OCI-LY7 (cell line): ENCODE data around the gene OSM. TPM values are rescaled to one million over a fixed set of nuclear protein-coding genes. Genes with fewer than 3 reads are reported as not detected.
A peak's percentile ranks its signal among the peaks of the same experiment; 100 is the strongest.

Experiments
- BruUV-seq: library from RNA; stranded (reverse); fragments of 400-500 nt; replicated peaks from 2 replicates; lab custom pipeline; 2021; lab: Mats Ljungman, UMichigan
- CTCF ChIA-PET: fragments of 300-600 bp; sonication (Branson Sonifier 250); formaldehyde crosslinking; loops from one replicate; lab custom pipeline; 2022; ENCODE audit warnings: antibody characterized with exemption; ENCODE audit not compliant: unreplicated experiment; lab: Charles Lee
- POLR2A ChIA-PET: fragments of 300-600 bp; sonication (Branson Sonifier 250); formaldehyde crosslinking; loops from one replicate; lab custom pipeline; 2022; ENCODE audit warnings: antibody characterized with exemption; lab: Charles Lee
- DNase-seq: peaks from one replicate; pipeline ENCODE4 v3.0.0-alpha.2; 2015; ENCODE audit warnings: low spot score
- H2AFZ ChIP-seq: fragments of 200-600 bp; sonication (generic), shearing (Covaris generic); 2 replicates; pipeline ENCODE4 v1.6.1; 2014; ENCODE audit warnings: mild to moderate bottlenecking, antibody characterized with exemption, low read length, moderate library complexity
- H3K27ac ChIP-seq: fragments of 200-600 bp; sonication (generic); 2 replicates; pipeline ENCODE4 v1.5.1; 2014; ENCODE audit warnings: mixed run types, low read depth, mild to moderate bottlenecking, moderate library complexity, low read length, inconsistent platforms; ENCODE audit not compliant: poor library complexity, severe bottlenecking
- H3K36me3 ChIP-seq: fragments of 200-600 bp; sonication (generic); 2 replicates; pipeline ENCODE4 v1.6.1; 2014; ENCODE audit warnings: mild to moderate bottlenecking, antibody characterized with exemption, low read length, moderate library complexity, mixed read lengths; ENCODE audit not compliant: insufficient read depth
- H3K4me1 ChIP-seq: fragments of 200-600 bp; sonication (generic); 2 replicates; pipeline ENCODE4 v1.5.1; 2014; ENCODE audit warnings: mild to moderate bottlenecking, low read length; ENCODE audit not compliant: insufficient read depth, poor library complexity, severe bottlenecking
- H3K4me2 ChIP-seq: fragments of 200-600 bp; sonication (generic); 2 replicates; pipeline ENCODE4 v1.6.1; 2014; ENCODE audit warnings: mild to moderate bottlenecking, low read length
- H3K4me3 ChIP-seq: fragments of 200-600 bp; sonication (generic); 2 replicates; pipeline ENCODE4 v1.5.1; 2014; ENCODE audit warnings: mild to moderate bottlenecking, low read depth, low read length; ENCODE audit not compliant: poor library complexity, severe bottlenecking
- H3K79me2 ChIP-seq: fragments of 200-600 bp; sonication (generic); 2 replicates; pipeline ENCODE4 v1.6.1; 2016; ENCODE audit warnings: low read depth, mild to moderate bottlenecking, low read length, moderate library complexity, mixed read lengths; ENCODE audit not compliant: insufficient read depth
- H3K9me2 ChIP-seq: fragments of 200-600 bp; sonication (generic); 2 replicates; pipeline ENCODE4 v1.6.1; 2016; ENCODE audit warnings: mild to moderate bottlenecking, low read length, mixed read lengths; ENCODE audit not compliant: insufficient read depth
- H3K9me3 ChIP-seq: fragments of 200-600 bp; sonication (generic); 2 replicates; pipeline ENCODE4 v1.6.1; 2014; ENCODE audit warnings: mild to moderate bottlenecking, mixed run types, low read length, mixed read lengths
- H4K20me1 ChIP-seq: fragments of 200-600 bp; sonication (generic); 2 replicates; pipeline ENCODE4 v1.6.1; 2014; ENCODE audit warnings: mild to moderate bottlenecking, antibody characterized with exemption, low read length, moderate library complexity, mixed read lengths; ENCODE audit not compliant: insufficient read depth
- EZH2phosphoT487 ChIP-seq: fragments of 200-600 bp; sonication (generic); IDR thresholded peaks from 2 replicates; pipeline ENCODE4 v1.6.1; 2018; ENCODE audit warnings: low read depth, borderline replicate concordance, mild to moderate bottlenecking, mixed run types, antibody characterized with exemption, low read length, moderate library complexity, mixed read lengths
- intact Hi-C: fragments of 100-400 bp; cut with micrococcal nuclease; formaldehyde crosslinking; loops from one replicate; pipeline ENCODE4 v1.10.0; 2022; ENCODE audit not compliant: unreplicated experiment
- total RNA-seq, 2 experiments: library from RNA; depleted of rRNA in 1 of 2; stranded (reverse); fragments of >200 nt in 1 of 2; shearing (Covaris generic) in 1 of 2; gene quantifications; 2 replicates each; pipeline ENCODE4 v1.2.3, GENCODE V29; 2014 to 2022
- TF ChIP-seq, protein P1 (sequence below): fragments of 200-600 bp; sonication (generic); conservative IDR thresholded peaks from 2 replicates; pipeline ENCODE4 v1.5.1; 2014; ENCODE audit warnings: mild to moderate bottlenecking, antibody characterized with exemption, low read length, moderate library complexity, mixed read lengths

OSM gene
- total RNA-seq, 2 experiments from 2014 or later = 0.91 TPM; not detected in 1

DNA sequence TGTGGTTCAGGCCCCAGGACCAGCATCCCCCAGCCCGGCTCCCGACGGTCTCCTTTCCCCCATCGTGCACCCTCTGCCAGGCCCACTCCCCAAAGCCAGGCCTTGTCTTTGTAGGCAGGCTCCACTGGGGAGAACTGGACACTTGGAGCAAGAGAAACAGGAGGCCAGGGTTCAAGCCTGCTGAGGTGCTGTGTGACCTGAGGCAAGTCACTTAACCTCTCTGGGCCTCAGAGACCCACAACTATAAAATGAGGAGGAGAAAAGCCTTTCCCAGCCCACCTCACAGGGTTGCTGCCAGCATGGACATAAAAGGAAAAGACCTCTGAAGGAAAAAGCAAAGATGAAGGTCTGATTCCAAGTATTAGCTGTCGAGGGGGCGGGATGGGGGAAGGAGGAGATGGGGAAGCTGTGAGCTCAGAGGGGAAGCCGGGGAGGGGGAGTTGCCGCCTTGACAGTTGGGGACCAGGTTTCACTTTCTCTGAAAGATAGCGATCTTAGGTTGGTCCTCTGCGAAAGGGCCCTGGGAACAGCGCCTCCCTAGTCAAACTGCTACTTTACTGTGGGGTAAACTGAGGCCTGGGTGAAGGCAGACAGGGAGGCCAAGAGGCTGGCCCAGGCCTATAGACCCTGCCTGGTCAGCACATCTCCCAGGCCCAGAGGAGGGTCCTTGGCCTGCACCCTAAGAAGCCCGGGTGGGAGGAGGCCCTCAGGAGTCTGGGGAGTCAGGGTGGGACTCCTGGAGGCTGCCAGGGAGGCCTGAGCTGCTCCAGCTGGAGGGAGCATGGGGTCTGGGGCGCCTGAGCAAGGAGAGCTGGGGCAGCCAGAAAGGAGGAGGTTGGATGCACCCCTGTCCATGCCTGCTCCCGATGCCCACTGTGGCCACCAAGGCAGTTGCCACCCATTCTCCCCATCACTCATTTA lies 991 bp upstream of the OSM start:
- Histone ChIP-seq H3K27ac (no peak overlapping the region), H3K4me3 (peak overlapping the region; percentile 75), H2AFZ (no peak overlapping the region), H3K9me3 (no peaks in the 10 kb centered on the region), H4K20me1 (no peaks in the 10 kb centered on the region), H3K79me2 (no peaks in the 10 kb centered on the region; the same call in 1 of the 2 replicates), H3K9me2 (no peaks in the 10 kb centered on the region), H3K4me2 (peak overlapping the region; percentile 89), H3K36me3 (no peaks in the 10 kb centered on the region; the same call in 1 of the 2 replicates), H3K4me1 (peaks cover 20% of the 10 kb centered on the region)
- ChIA-PET CTCF (no interaction called here), POLR2A (interaction anchor here (1.8 kb wide), 1 partner anchor 15 kb away, joined by 5 read pairs; no protein-coding TSS in a partner anchor)
- intact Hi-C loops = no loop called here
- DNase-seq = no peak
- BruUV-seq = no TSS peak
- TF ChIP-seq, protein P1, sequence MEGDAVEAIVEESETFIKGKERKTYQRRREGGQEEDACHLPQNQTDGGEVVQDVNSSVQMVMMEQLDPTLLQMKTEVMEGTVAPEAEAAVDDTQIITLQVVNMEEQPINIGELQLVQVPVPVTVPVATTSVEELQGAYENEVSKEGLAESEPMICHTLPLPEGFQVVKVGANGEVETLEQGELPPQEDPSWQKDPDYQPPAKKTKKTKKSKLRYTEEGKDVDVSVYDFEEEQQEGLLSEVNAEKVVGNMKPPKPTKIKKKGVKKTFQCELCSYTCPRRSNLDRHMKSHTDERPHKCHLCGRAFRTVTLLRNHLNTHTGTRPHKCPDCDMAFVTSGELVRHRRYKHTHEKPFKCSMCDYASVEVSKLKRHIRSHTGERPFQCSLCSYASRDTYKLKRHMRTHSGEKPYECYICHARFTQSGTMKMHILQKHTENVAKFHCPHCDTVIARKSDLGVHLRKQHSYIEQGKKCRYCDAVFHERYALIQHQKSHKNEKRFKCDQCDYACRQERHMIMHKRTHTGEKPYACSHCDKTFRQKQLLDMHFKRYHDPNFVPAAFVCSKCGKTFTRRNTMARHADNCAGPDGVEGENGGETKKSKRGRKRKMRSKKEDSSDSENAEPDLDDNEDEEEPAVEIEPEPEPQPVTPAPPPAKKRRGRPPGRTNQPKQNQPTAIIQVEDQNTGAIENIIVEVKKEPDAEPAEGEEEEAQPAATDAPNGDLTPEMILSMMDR = no peak
- TF ChIP-seq EZH2phosphoT487 = no peak

DNA sequence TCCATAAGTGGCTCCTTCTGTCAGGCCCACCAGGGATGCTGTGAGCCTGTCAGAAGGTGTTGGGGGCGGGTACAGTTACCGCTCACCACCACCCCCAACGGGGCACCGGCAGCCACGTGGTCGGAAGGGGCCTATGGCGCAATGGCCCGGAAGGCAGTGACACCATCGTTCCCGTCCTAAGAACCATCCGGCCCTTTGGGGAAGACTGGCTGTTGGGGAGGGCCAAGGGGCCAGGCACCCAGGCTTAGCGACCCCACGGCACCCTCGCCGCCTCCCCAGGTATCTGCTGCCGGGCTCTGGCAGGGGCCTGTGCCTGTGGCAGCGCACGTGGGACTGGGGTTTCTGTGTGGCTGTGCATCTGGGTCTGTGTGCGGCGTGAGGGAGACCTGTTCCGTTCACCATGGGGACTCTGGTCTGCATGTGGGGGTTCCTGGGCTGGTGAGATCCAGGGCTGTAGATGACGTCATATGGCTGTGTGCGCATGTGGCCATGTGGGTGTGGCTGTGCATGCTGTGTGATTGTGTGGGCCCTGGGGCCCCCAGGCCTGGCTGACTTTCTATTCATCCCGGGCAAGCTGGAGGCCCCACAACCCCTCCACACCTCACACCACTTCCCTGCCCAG lies 717 bp downstream of the OSM start:
- H3K4me3 ChIP-seq = peak overlapping the region; percentile 75
- peaks cover 20% of the 10 kb centered on the region for H3K4me1 ChIP-seq
- peak overlapping the region; percentile 60 for H2AFZ ChIP-seq
- peak overlapping the region; percentile 48 for H3K27ac ChIP-seq
- no peak for TF ChIP-seq EZH2phosphoT487
- TF ChIP-seq, protein P1 = no peak
- intact Hi-C loops = no loop called here
- peak; percentile 90 for DNase-seq
- H3K79me2 ChIP-seq = no peaks in the 10 kb centered on the region; the same call in 1 of the 2 replicates
- POLR2A ChIA-PET = no interaction called here
- H3K36me3 ChIP-seq = no peaks in the 10 kb centered on the region; the same call in 1 of the 2 replicates
- no peaks in the 10 kb centered on the region for H3K9me2 ChIP-seq
- no peaks in the 10 kb centered on the region for H3K9me3 ChIP-seq
- CTCF ChIA-PET = no interaction called here
- no peaks in the 10 kb centered on the region for H4K20me1 ChIP-seq
- BruUV-seq = no TSS peak
- H3K4me2 ChIP-seq = peak overlapping the region; percentile 89
